GM12878 (cell line): ENCODE measurements around the gene KCTD17. TPM values are rescaled to one million over a fixed set of nuclear protein-coding genes. Genes with fewer than 3 reads are reported as not detected.

ENCODE experiments used
- ATF2 ChIP-seq: IDR thresholded peaks from 2 replicates; pipeline ENCODE4 v1.6.1; 2012; ENCODE audit warnings: low read length, inconsistent platforms
- IKZF1 ChIP-seq: fragments of 450-650 bp; conservative IDR thresholded peaks from 2 replicates; pipeline ENCODE4 v1.6.1; 2017; ENCODE audit warnings: antibody characterized with exemption, mild to moderate bottlenecking
- NFIC ChIP-seq: IDR thresholded peaks from 2 replicates; pipeline ENCODE4 v1.6.1; 2012; ENCODE audit warnings: low read depth, mild to moderate bottlenecking, inconsistent platforms, low read length, moderate library complexity
- RAD21 ChIP-seq: IDR thresholded peaks from 2 replicates; pipeline ENCODE4 v1.6.1; 2011; ENCODE audit warnings: mild to moderate bottlenecking, low read depth, low read length, moderate library complexity; ENCODE audit not compliant: insufficient read depth
- TCF7 ChIP-seq: IDR thresholded peaks from 2 replicates; pipeline ENCODE4 v1.6.1; 2014; ENCODE audit warnings: antibody characterized with exemption, borderline replicate concordance
- USF2 ChIP-seq: IDR thresholded peaks from 2 replicates; pipeline ENCODE4 v1.6.1; 2011; ENCODE audit warnings: low read depth, low read length, improper control_type of control experiment, borderline replicate concordance
- ZBTB40 ChIP-seq: fragments of 450-650 bp; IDR thresholded peaks from 2 replicates; pipeline ENCODE4 v1.6.1; 2016; ENCODE audit warnings: mild to moderate bottlenecking, moderate library complexity, borderline replicate concordance
- polyA plus RNA-seq, 11 experiments: library from polyadenylated mRNA; depleted of rRNA in 4 of 11; unstranded in 6 of 11; stranded (reverse) in 5 of 11; fragments of >200 nt; fragmentation: Nextera tagmentation in 4 of 11; fragmentation: Illumina TruSeq in 1 of 11; extraction: Ambion mirVana in 4 of 11; extraction: Trizol in 1 of 11; gene quantifications; 1 replicate in 1 of 11; 2 replicates in 10 of 11; pipeline versions ENCODE4 v1.2.1 to v1.2.3, GENCODE V29; 2011 to 2016; ENCODE audit warnings: inconsistent platforms in 2 of 11, missing spikeins in 2 of 11, low read depth in 1 of 11
- total RNA-seq, 4 experiments: library from RNA; depleted of rRNA in 3 of 4; stranded (reverse); fragments of >200 nt in 3 of 4; fragmentation: Illumina TruSeq in 1 of 4; extraction: Trizol in 1 of 4; gene quantifications; 2 replicates each; pipeline versions ENCODE4 v1.2.1 to v1.2.3, GENCODE V29; 2013 to 2021
- TF ChIP-seq, protein P1 (sequence below): fragments of 150-350 bp; IDR thresholded peaks from 2 replicates; pipeline ENCODE4 v1.6.1; 2016; ENCODE audit warnings: low read depth, low read length
- TF ChIP-seq, protein P2 (sequence below): fragments of 450-650 bp; IDR thresholded peaks from 2 replicates; pipeline ENCODE4 v1.6.1; 2016; ENCODE audit warnings: mild to moderate bottlenecking

The KCTD17 gene
- total and polyA plus RNA-seq, 10 of the 15 experiments (the other 5 are each of a cell fraction or from before 2014, with no cell fraction given): 0.16 to 18.4 (median 10.1) TPM; not detected in 1

DNA sequence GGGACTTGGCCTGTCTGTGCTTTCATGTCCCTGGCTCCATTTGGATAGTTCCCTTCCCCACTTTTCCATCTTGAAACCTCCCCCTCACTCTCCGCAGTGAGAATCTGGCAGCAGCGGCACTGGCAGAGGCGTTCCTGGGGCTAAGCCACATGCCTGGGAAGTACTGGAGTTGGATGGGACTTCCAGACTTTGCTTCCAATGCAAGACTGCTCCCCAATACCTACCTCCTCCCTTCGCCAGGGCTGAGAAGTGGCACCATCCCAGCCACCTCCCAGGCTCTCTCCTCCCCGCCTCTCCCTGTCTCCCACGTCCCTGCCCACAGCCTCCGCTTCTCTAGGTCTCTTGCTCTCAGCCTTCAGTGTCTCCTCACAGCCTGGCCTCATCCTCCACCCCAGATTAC lies 48.9 kb upstream of the KCTD17 start (continued):
- TF ChIP-seq ATF2 (no peak), ZBTB40 (no peak), USF2 (no peak), IKZF1 (no peak), RAD21 (no peak), NFIC (no peak), TCF7 (no peak)
- TF ChIP-seq, protein P1, sequence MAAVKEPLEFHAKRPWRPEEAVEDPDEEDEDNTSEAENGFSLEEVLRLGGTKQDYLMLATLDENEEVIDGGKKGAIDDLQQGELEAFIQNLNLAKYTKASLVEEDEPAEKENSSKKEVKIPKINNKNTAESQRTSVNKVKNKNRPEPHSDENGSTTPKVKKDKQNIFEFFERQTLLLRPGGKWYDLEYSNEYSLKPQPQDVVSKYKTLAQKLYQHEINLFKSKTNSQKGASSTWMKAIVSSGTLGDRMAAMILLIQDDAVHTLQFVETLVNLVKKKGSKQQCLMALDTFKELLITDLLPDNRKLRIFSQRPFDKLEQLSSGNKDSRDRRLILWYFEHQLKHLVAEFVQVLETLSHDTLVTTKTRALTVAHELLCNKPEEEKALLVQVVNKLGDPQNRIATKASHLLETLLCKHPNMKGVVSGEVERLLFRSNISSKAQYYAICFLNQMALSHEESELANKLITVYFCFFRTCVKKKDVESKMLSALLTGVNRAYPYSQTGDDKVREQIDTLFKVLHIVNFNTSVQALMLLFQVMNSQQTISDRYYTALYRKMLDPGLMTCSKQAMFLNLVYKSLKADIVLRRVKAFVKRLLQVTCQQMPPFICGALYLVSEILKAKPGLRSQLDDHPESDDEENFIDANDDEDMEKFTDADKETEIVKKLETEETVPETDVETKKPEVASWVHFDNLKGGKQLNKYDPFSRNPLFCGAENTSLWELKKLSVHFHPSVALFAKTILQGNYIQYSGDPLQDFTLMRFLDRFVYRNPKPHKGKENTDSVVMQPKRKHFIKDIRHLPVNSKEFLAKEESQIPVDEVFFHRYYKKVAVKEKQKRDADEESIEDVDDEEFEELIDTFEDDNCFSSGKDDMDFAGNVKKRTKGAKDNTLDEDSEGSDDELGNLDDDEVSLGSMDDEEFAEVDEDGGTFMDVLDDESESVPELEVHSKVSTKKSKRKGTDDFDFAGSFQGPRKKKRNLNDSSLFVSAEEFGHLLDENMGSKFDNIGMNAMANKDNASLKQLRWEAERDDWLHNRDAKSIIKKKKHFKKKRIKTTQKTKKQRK: no peak
- TF ChIP-seq, protein P2, sequence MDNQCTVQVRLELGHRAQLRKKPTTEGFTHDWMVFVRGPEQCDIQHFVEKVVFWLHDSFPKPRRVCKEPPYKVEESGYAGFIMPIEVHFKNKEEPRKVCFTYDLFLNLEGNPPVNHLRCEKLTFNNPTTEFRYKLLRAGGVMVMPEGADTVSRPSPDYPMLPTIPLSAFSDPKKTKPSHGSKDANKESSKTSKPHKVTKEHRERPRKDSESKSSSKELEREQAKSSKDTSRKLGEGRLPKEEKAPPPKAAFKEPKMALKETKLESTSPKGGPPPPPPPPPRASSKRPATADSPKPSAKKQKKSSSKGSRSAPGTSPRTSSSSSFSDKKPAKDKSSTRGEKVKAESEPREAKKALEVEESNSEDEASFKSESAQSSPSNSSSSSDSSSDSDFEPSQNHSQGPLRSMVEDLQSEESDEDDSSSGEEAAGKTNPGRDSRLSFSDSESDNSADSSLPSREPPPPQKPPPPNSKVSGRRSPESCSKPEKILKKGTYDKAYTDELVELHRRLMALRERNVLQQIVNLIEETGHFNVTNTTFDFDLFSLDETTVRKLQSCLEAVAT: no peak
